ENCODE results near the gene MYL10.

MYL10 gene

GRCh38 chr7:101595246-101595645 lies 33.9 kb downstream of the MYL10 start:
- no peak for DNase-seq

GRCh38 chr7:101594790-101595189 lies 34.3 kb downstream of the MYL10 start:
- no peak for DNase-seq

GRCh38 chr7:101593556-101593955 lies 35.5 kb downstream of the MYL10 start:
- no peak for DNase-seq

- DNase-seq, result no peak
Measured at GRCh38 chr7:101591504-101591903, 37.6 kb downstream of the MYL10 start.

DNA sequence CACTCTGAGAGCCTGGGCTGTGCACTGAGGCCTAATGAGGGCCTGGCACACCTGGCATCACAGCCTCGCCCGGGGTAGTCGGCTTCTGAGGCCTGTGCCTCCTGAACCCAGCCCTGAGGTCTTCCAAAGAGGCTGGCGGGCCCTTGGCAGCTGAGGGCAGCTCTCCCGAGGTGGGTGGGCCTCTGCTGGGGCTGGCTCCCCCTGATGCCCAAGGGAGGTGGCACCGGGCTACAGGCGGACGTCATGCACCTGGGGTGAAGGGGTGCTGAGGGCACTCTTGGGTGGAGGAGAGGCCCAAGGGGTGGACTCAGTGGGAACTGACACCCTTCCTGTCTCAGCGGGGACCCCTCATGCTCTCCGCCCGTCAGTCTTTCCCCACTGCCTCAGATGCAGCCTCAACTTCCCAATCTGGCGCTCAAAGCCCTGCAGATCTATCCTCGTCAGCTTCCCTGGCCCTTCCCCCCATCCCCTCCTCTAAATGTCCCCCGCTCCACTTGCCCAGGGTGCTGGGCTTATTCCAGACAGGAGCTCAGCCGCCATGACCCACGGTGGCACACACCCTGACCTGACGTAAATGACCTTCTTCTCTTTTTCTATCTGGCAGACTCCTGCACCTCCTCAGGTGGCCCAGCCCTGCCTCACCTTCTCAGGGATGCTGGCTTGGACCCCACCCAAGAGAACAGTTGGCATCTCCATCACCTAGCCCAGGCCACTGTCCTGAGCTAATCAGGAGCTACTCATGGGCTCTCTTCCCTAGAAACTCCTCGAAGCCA lies 38.2 kb downstream of the MYL10 start:
- DNase-seq, result no peak

DNA sequence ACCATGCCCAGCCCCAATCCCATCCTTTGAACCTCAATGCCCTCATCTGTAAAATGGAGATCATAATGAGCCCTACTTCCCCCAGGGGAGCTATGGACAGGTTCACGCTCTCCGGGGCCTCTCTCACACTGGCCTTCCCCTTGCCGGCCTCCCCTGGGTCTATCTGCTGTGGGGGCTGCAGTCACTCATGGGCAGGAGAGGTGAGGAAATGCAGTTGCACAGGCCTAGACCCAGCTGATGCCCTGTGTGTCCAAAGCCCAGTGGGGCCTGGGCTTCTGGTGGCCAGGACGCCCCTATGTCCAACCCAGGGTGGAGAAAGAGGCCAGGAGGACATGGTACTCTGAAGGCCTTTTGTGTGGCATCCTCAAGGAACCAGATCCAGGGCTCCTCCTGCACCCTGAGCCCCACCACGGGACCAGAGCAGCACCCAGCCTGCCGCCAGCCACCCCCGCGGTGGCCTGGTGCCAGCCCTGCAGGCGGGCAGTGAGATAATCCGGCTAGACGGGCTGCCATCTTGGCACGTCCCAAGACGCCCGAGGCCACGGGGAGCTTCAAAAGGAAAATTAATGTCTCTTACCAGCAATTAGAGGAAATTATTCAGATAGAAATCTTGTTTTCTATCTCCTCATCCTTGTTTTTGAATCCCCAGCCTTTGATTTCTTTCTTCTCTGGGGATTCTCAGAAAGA lies 39.0 kb downstream of the MYL10 start:
- no peak for DNase-seq

GRCh38 chr7:101589052-101589451 lies 40.0 kb downstream of the MYL10 start:
- no peak for DNase-seq

GRCh38 chr7:101588131-101588935 lies 40.8 kb downstream of the MYL10 start:
- DNase-seq, result no peak

GRCh38 chr7:101586906-101587677 lies 42.0 kb downstream of the MYL10 start:
- no peak for DNase-seq

DNA sequence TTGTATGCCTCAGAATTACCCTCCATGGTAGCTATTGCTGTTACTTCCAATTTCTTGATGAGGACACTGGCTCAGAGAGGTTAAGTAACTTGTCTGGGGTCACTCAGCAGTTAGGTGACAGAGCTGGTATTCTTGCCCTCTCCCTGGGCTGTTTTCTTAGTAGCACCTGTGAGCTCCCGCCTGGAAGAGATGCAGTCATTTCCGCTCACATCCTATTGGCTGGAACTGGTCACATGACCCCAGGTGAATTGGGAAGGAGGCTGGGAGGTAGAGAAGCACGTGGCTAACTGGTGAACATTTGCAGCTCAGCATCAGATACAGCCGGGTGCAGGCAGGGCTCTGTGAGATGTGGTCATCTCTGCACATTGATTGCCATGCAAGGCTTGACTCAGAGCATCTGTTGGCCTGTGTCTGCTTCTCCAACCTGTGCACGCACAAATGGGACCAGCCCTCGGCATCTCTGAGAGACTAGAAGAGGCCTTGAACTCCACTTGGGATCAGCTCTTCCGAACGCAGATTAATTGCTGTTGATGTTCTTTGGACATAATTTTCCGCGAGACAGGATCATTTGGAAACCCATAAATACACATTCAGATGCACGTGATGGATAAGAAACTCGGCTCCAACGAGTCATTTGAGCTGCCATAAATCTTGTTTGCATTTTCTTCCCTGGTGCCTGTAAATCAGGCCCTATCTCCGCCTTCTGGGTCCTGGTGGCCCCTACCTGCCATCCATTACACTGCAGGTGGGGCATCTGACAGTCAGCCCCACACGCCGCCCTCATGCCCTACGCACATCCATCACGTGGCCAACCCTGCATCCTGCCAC lies 42.8 kb downstream of the MYL10 start:
- no peak for DNase-seq

DNA sequence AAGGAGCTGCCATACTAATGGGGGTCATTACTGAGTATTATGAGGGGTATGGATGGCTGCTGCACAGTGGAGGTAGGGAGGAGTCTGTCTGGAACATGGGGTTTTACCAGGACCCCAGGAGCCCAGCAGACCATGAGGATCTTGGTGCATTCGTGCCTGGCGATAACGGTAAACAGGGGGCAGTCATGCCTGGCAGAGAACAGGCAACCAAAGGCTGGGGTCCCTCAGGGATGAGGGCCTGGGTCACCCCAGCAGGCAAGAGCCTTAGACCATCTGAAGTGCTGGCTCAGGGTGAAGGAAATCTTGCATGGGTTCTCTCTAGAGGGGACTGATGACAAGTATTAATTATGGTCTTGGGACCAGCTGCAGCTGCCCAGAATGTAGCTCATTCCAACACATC lies 46.1 kb downstream of the MYL10 start:
- DNase-seq, result no peak

GRCh38 chr7:101581891-101582290 lies 47.2 kb downstream of the MYL10 start:
- no peak for DNase-seq

DNA sequence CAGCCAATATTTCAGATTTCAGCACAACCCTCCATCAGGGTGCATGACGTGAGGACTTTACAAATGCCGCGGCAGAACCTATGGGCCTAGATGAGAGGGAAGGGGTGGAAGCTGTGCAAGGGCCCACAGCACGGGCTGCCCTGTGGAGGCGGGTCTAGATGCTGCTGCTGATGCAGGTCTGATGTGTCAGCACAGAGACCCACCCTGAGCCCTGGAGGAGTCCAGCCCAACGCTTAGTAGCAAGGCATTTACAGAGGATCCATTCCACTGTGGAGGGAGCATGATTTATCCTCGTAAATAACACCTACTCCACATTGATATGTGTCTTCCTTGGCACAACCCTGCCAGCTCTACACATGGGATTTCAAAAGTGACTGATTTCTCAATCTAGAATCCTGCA lies 48.5 kb downstream of the MYL10 start:
- no peak for DNase-seq

- DNase-seq, result no peak
Measured at GRCh38 chr7:101578552-101578951, 50.5 kb downstream of the MYL10 start.

GRCh38 chr7:101576998-101577397 lies 52.1 kb downstream of the MYL10 start:
- no peak for DNase-seq

GRCh38 chr7:101575721-101576120 lies 53.4 kb downstream of the MYL10 start:
- DNase-seq, result no peak

DNA sequence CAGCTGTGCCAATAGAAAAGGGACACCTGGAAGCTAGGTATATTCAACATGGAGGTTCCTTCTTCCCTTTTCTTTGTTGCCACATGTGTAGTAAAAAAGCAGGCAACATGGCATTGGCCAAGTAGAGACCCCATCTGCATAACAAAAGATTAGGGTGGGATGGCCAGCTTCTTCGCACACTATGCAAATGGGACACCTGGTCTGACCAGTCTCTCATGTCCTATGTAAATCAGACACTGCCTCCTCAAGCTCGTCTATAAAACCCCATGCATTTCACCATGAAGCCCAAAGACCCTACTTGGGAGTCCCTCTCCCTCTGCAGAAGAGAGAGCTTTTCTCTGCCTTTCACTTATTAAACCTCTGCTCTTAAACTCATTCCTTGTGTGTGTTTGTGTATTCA lies 53.9 kb downstream of the MYL10 start:
- DNase-seq, result no peak

GRCh38 chr7:101572156-101572555 lies 56.9 kb downstream of the MYL10 start:
- no peak for DNase-seq

DNA sequence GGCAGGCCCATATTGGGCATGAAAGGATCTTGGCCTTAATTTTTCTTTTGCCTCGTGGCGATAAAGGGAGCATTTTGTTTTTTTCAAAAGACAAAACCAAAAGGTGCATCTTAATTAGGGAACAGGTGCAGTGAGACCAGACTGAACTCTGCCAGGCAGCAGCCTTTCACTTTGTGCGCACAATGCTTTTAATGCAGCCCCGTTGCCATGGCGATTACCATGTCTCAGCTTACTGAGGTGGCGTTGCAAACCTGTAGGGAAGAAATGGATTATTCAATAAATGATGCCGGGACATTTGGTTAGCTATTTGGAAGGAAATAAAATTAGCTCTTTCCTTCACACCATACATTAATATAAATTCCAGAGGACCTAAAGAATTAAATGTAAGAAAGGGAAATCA lies 61.9 kb downstream of the MYL10 start:
- no peak for DNase-seq

- DNase-seq, result no peak
Measured at GRCh38 chr7:101565601-101566209, 63.4 kb downstream of the MYL10 start.

DNA sequence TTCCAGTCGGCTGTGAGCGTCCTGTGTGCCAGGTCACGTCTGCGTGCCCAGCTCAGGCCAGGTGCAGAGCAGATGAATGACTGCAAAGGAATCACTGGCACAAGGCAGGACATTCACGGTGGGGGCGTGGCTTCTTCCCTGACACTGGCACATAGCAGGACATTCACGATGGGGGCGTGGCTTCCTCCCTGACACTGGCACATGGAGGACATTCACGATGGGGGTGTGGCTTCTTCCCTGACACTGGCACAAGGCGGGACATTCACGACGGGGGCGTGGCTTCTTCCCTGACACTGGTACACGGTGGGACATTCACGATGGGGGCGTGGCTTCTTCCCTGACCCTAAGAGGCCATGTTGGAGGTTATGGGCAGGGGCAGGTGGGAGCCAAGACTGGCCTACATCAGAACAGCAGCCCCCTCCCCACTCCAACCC lies 64.3 kb downstream of the MYL10 start:
- no peak for DNase-seq
